Upper lobe of left lung (tissue), 6 donors: Measurements from ENCODE around the gene SLC46A1. TPM values are rescaled to one million over a fixed set of nuclear protein-coding genes. Genes with fewer than 3 reads are reported as not detected.

ENCODE experiments used
- ATAC-seq, 2 donors: fragments of 200-7000 bp; cut with Tn5 transposase; one replicate each; pipeline ENCODE4 v1.9.1; 2022; ENCODE audit warnings: mild to moderate bottlenecking in 2 of 2, moderate library complexity in 2 of 2; ENCODE audit not compliant: low FRiP score in 2 of 2
- DNase-seq, 2 donors: peaks; one replicate each; pipeline ENCODE4 v3.0.0-alpha.2; 2019 to 2020
- H3K27ac ChIP-seq, 4 donors: fragments of 200-600 bp; sonication (generic); one replicate each; pipeline ENCODE4 v1.5.1; 2016 to 2019
- H3K27me3 ChIP-seq, 4 donors: fragments of 200-600 bp; sonication (generic); one replicate each; pipeline ENCODE4 v1.5.1; 2017 to 2019
- H3K36me3 ChIP-seq, 4 donors: fragments of 200-600 bp; sonication (generic); one replicate each; pipeline ENCODE4 v1.5.1; 2016 to 2019
- H3K4me1 ChIP-seq, 4 donors: fragments of 200-600 bp; sonication (generic); one replicate each; pipeline ENCODE4 v1.5.1; 2018 to 2019
- H3K4me3 ChIP-seq, 4 donors: fragments of 200-600 bp; sonication (generic); one replicate each; pipeline ENCODE4 v1.5.1; 2017 to 2019; ENCODE audit warnings: mild to moderate bottlenecking in 2 of 4, moderate library complexity in 1 of 4
- H3K9me3 ChIP-seq, 4 donors: fragments of 200-600 bp; sonication (generic); one replicate each; pipeline ENCODE4 v1.5.1; 2018 to 2019
- CTCF ChIP-seq, 6 experiments: fragments of 450-650 bp in 4 of 6; fragments of 200-600 bp in 2 of 6; sonication (generic) in 2 of 6; IDR thresholded peaks; one replicate each; pipeline ENCODE4 v1.5.1; 2016 to 2019; ENCODE audit warnings: antibody characterized with exemption in 6 of 6
- EP300 ChIP-seq, 4 donors: sonication (generic); formaldehyde crosslinking; IDR thresholded peaks; one replicate each; pipeline ENCODE4 v1.5.1; 2017; ENCODE audit warnings: antibody characterized with exemption in 4 of 4, control low read depth in 2 of 4
- POLR2A ChIP-seq, 4 donors: fragments of 450-650 bp; IDR thresholded peaks; one replicate each; pipeline ENCODE4 v1.5.1; 2016 to 2017; ENCODE audit warnings: antibody characterized with exemption in 4 of 4, mild to moderate bottlenecking in 2 of 4
- POLR2AphosphoS5 ChIP-seq, 2 donors: sonication (generic); formaldehyde crosslinking; IDR thresholded peaks; one replicate each; pipeline ENCODE4 v1.5.1; 2017; ENCODE audit warnings: antibody characterized with exemption in 2 of 2
- WGBS, 2 donors: methylation state at CpG; one replicate each; pipeline ENCODE4 v1.1.5; 2017 to 2018; 5-methylcytosine and 5-hydroxymethylcytosine counted together
- total RNA-seq, 6 donors: library from RNA; depleted of rRNA in 4 of 6; stranded (reverse); fragments of >200 nt in 4 of 6; gene quantifications; one replicate each; pipeline versions ENCODE4 v1.1.0 to v1.2.1, GENCODE V29; 2016 to 2021
- donor health status: DM: no; HTN: no; CAD: no; lungs with moderate emphysema.
- donor health status: DM: no; HTN: yes; CAD: no; lungs with severe emphysema.

SLC46A1 gene
- total RNA-seq, 6 donors from 2014 or later: 15.0 to 44.0 (median 19.8) TPM

GRCh38 chr17:28346746-28347246 lies 59.2 kb downstream of the SLC46A1 start:
- TF ChIP-seq EP300 (IDR thresholded peaks at IDR 0.05) (no peak), CTCF (IDR thresholded peaks at IDR 0.05) (peak in 2 of 6 experiments; percentile 11 to 32)
- peak overlapping the region in 2 of 4 donors; percentile 20 to 43 for H3K27ac ChIP-seq
- DNase-seq: no peak
- peaks cover 53 to 100% (median 86%) of the 10 kb centered on the region in 4 donors for H3K36me3 ChIP-seq
- 55 to 70% methylated on average over 7 of the region's 7 CpGs for WGBS, 2 donors
- ATAC-seq: no peak
- H3K27me3 ChIP-seq: no peaks in the 10 kb centered on the region
- H3K4me1 ChIP-seq: peaks cover 8 to 13% (median 11%) of the 10 kb centered on the region in 4 donors
- H3K9me3 ChIP-seq: no peaks in the 10 kb centered on the region
- H3K4me3 ChIP-seq: no peak overlapping the region

DNA sequence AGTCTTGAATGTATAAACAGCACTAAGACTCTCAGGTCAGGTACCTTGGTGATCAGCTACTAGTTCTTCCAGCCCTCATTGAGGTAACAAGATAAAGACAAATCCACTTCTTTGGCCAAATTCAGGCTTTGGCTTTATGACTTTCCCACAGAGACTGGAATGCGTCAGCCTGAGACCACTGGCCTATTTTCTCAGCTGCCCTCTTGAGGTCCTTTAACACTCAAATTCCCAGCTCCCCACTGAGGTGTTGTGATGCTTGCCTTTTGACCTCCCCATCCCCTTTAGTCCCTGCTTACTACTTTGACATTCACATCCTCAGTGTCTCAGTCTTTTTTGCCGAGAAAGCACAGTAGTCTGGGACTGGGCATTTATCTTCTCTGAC lies 59.8 kb downstream of the SLC46A1 start:
- Histone ChIP-seq H3K4me1 (peaks cover 8 to 13% (median 11%) of the 10 kb centered on the region in 4 donors), H3K4me3 (no peak overlapping the region), H3K27ac (peak overlapping the region in 2 of 4 donors; percentile 20 to 43), H3K27me3 (no peaks in the 10 kb centered on the region), H3K9me3 (no peaks in the 10 kb centered on the region), H3K36me3 (peaks cover 52 to 100% (median 86%) of the 10 kb centered on the region in 4 donors)
- DNase-seq (no peak), ATAC-seq (no peak)
- TF ChIP-seq EP300 (IDR thresholded peaks at IDR 0.05): no peak
- no peak for TF ChIP-seq POLR2A (IDR thresholded peaks at IDR 0.05)
- no peak for TF ChIP-seq POLR2AphosphoS5 (IDR thresholded peaks at IDR 0.05)
- TF ChIP-seq CTCF (IDR thresholded peaks at IDR 0.05): no peak
- 80 to 81% methylated on average over 2 of the region's 2 CpGs for WGBS, 2 donors

DNA sequence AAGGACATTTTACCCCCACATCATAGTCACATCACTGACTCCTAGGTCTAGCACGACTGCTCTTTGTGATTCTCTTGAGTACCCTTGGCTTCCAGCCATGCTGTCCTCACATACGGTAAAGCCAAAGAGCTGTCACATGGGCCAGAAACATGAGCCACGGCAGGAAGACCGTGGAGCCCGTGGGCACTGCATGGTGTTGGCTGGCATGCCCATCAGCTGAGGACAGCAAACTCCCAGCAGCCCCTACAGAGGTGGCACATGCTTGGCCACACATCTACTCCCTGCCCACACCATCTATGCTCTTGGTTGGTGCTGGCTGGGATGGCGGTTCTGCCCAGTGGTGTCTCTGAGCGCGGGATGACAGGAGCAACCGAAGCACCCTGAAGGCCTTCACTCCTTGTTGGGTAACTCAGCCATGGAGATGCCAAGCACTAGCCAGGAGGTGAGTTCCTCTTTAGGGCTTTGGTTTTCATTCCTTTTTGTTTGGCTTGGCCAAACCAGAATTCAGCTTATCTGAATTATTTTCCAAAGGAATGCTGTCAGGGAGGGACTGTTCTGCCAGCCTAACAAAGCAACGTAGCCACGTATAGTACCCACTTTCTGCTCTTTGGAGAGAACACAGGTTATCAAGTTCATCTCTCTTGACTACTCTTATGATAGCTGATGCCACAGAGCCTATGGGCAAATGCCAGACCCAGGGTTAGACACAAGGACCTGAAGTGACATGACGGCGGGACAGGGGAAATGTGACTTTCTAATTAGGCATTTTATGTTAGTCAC lies 60.4 kb downstream of the SLC46A1 start:
- H3K9me3 ChIP-seq: no peaks in the 10 kb centered on the region
- DNase-seq: no peak
- peak overlapping the region; percentile 10 to 57 (median 38) for H3K27ac ChIP-seq
- WGBS, 2 donors: 55 to 69% methylated on average over 13 of the region's 13 CpGs
- peaks cover 8 to 15% (median 11%) of the 10 kb centered on the region in 4 donors for H3K4me1 ChIP-seq
- peaks cover 49 to 100% (median 86%) of the 10 kb centered on the region in 4 donors for H3K36me3 ChIP-seq
- peak in 1 of 2 donors; percentile 6 for ATAC-seq
- no peaks in the 10 kb centered on the region for H3K27me3 ChIP-seq
- TF ChIP-seq POLR2A (IDR thresholded peaks at IDR 0.05) (no peak), EP300 (IDR thresholded peaks at IDR 0.05) (no peak), CTCF (IDR thresholded peaks at IDR 0.05) (no peak), POLR2AphosphoS5 (IDR thresholded peaks at IDR 0.05) (no peak)
- no peak overlapping the region for H3K4me3 ChIP-seq

Other genes with a start within 250 kb of the SLC46A1 start
- gene TMEM97, start 87.0 kb downstream of the SLC46A1 start, total RNA-seq: 10 to 100 TPM; 19.8 to 47.9 (median 37.6) TPM
- 10 to 100 TPM; 28.6 to 60.8 (median 44.3) TPM for gene IFT20, start 70.7 kb downstream of the SLC46A1 start, total RNA-seq
- gene TNFAIP1, start 70.5 kb downstream of the SLC46A1 start, total RNA-seq: 10 to 100 TPM; 27.2 to 74.3 (median 46.4) TPM
- gene POLDIP2, start 48.7 kb downstream of the SLC46A1 start, total RNA-seq: 10 to 100 TPM; 50.3 to 74.5 (median 60.0) TPM
- gene SEBOX, start 41.0 kb downstream of the SLC46A1 start, total RNA-seq: not detected
- gene VTN, start 35.9 kb downstream of the SLC46A1 start, total RNA-seq: 1 to 10 TPM in 4 of 6 donors, under 1 TPM in 1, not detected in 1; 0.67 to 6.4 (median 2.3) TPM
- 10 to 100 TPM; 10.3 to 33.5 (median 13.9) TPM for gene SARM1, start 34.5 kb downstream of the SLC46A1 start, total RNA-seq
- gene SLC13A2, start 67.4 kb upstream of the SLC46A1 start, total RNA-seq: under 1 TPM in 3 of 6 donors, not detected in 3; 0.10 to 0.61 (median 0.14) TPM
- gene FOXN1, start 100.1 kb upstream of the SLC46A1 start, total RNA-seq: under 1 TPM in 2 of 6 donors, not detected in 4; 0.07 to 0.54 TPM
- gene UNC119, start 146.4 kb upstream of the SLC46A1 start, total RNA-seq: 10 to 100 TPM; 17.0 to 43.0 (median 25.6) TPM
- 10 to 100 TPM; 36.7 to 69.6 (median 58.1) TPM for gene PIGS, start 165.3 kb upstream of the SLC46A1 start, total RNA-seq
- gene ALDOC, start 170.7 kb upstream of the SLC46A1 start, total RNA-seq: 10 to 100 TPM in 5 of 6 donors, 1 to 10 TPM in 1; 6.3 to 19.2 (median 14.2) TPM
- 10 to 100 TPM in 1 of 6 donors, 1 to 10 TPM in 5; 4.4 to 34.6 (median 7.4) TPM for gene SPAG5, start 192.8 kb upstream of the SLC46A1 start, total RNA-seq
- 10 to 100 TPM in 3 of 6 donors, 1 to 10 TPM in 3; 7.9 to 49.2 (median 11.7) TPM for gene RSKR, start 208.0 kb upstream of the SLC46A1 start, total RNA-seq
- gene BLTP2, start 238.9 kb upstream of the SLC46A1 start, total RNA-seq: 100 to 1,000 TPM in 5 of 6 donors, 10 to 100 TPM in 1; 98.1 to 250 (median 131) TPM